NOMO-1 (cell line): ENCODE results near the gene CACNA1H.
"Not testable (repeated sequence)": the region's sequence is repeated elsewhere in the genome, so short reads cannot be mapped to it uniquely, and the experiment has no call there.

Experiments
- DNase-seq, 2 experiments: peaks; one replicate each; lab custom pipeline; 2025; ENCODE audit not compliant: unreplicated experiment in 2 of 2; lab: John Stamatoyannopoulos, UW

Gene CACNA1H

DNA sequence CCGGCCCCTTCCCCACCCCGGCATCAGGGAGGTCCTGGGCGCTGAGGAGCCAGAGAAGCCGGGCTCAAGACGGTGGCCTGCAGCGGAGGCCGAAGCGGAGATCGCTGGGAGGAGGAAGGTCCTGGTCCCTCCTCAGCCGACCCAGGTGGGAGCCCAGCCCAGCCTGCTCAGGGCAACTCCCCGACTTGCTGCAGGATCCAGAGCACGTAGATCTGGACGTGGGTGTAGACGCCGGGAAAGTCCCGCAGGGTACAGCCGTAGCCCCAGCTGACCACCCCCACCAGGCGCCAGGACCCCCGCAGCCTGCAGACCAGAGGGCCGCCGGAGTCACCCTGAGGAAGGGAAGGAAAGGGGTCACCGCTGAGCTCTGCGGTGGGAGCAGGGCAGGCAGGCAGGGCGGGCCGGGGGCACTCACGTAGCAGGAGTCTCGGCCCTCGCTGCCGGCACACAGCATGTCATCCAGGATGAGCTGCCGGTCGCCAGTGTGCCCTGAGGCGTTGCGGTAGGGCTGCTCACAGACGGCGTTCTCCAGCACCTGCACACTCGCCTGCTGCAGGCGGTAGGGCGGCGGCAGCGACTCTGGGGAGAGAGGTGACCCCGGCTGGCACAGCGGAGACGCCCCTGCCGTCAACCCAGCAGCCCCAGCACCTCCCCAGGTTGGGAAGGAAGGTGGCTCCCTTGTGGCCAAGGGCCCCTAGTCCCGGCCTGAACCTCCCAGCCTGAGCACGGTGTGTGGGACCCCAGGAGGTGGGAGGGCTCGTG lies 108.4 kb downstream of the CACNA1H start:
- no peak for DNase-seq

DNA sequence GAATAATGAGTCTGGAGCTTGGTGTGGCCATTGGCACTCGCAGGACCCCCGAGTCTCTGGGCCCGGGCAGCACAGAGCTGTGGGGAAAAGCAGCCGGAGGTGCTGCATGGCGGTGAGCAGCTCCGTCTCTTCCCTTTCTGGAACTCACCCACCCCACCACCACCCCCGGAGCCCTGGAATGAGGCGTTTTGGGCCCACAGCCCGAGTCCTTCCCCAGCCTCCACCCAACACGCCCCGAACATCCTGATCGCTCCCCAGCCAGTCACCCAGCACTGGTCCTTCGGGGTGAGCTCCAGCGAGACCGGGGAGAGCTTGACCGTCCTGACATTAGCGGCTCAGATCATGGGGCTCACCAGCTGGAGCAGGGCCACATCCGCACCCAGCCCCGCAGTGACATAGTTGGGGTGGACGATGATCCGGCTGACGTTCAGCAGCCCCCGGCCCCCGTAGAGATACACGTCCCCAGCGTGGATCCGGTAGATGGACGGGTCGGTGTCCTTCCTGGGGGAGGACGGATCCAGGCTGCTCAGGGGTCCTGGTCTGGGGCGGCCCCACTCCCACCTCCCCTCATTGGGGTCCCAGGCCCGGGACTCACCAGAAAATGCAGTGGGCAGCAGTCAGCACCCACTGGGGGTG lies 109.4 kb downstream of the CACNA1H start:
- DNase-seq: no peak

DNA sequence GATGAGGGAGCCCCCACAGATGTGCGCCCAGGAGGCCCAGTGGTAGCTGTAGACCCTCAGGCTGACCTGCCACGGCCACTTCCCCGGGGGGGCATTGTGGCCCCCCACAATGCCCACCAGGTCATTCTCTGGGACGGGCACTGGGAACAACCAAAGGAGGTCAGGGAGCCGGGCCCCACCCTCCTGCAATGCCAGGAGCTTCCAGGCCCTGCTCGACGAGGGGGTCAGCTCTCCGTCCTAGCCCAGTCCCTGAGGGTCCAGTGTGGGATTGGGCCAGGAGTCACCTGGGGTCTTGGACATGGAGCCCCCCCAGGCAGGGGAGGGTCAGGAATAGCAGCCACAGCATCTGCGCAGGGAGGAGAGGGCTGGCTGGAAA lies 109.9 kb downstream of the CACNA1H start:
- no peak for DNase-seq

- DNase-seq: no peak
Observed at GRCh38 chr16:1263591-1264344, 110.9 kb downstream of the CACNA1H start.

DNA sequence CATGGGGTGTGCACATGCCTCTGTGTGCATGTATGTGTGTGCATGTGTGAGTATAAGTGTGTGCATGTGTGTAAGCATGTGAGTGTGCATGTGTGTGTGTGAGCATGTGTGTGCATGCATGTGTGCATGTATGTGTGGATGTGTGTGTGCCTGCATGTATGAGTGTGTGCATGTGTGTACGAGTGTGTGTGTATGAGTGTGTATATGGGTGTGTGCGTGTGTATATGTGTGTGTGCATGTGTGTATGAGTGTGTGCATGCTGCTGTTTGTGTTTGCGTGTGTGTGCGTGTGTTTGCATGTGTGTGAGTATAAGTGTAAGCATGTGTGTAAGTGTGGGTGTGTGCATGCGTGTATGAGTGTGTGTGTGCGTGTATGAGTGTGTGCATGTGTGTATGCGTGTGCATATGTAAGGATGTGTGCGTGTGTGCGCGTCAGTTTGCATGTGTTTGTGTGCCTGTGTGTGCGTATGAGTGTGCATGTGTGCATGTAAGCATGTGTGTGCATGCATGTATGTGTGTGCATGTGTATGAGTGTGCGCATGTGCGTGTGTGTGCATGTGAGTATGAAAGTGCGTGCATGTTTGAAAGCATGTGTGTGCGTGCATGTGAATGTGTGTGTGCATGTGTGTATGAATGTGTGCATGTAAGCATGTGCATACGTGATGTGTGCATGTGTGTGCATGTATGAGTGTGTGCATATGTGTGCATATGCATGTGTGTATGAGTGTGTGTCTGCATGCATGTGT lies 111.6 kb downstream of the CACNA1H start:
- no peak for DNase-seq

GRCh38 chr16:1265090-1265630 lies 112.3 kb downstream of the CACNA1H start:
- no peak for DNase-seq

GRCh38 chr16:1265826-1266225 lies 112.9 kb downstream of the CACNA1H start:
- DNase-seq: no peak

DNA sequence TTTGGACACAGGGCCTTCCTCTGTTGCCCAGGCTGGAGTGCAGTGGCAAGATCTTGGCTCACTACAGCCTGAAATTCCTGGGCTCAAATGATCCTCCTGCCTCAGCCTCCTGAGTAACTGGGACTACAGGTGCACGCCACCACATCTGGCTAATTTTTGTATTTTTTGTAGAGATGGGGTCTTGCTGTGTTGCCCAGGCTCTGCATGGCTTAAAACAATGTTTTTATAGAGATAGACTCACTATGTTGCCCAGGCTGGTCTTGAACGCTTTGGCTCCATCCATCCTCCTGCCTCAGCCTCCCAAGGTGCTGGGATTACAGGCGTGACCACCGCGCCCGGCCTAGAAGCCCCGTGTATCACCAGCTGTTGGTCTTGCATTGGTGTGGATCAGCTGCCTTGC lies 116.5 kb downstream of the CACNA1H start:
- not testable (repeated sequence) for DNase-seq

GRCh38 chr16:1271380-1271723 lies 118.4 kb downstream of the CACNA1H start:
- no peak for DNase-seq
